Inflammatory macrophage (primary cell): Measurements from ENCODE around the gene NLRP5.
A peak's percentile ranks its signal among the peaks of the same experiment; 100 is the strongest.
"Not testable (repeated sequence)": the region's sequence is repeated elsewhere in the genome, so short reads cannot be mapped to it uniquely, and the experiment has no call there.

Experiments
- DNase-seq, 2 donors: peaks; one replicate each; pipeline ENCODE4 v3.0.0-alpha.2; 2020 to 2022
- total RNA-seq, 18 experiments: gene quantifications; one replicate each; lab custom pipeline; 2026; ENCODE audit warnings: mixed read lengths in 6 of 18, inconsistent platforms in 2 of 18; lab: John Stamatoyannopoulos, UW

NLRP5 gene
- 0 to 0.13 (median 0) reads per million in 18 experiments for total RNA-seq

GRCh38 chr19:55986487-55986886 is at the start of gene NLRP5:
TSS of gene NLRP5 (plus strand) at chr19:55986775.
- DNase-seq, result no peak

GRCh38 chr19:55939206-55939605 is 47.4 kb upstream of the NLRP5 start:
- no peak for DNase-seq

GRCh38 chr19:55940306-55940705 is 46.3 kb upstream of the NLRP5 start:
- DNase-seq, result no peak

GRCh38 chr19:55947532-55947931 is 39.0 kb upstream of the NLRP5 start, which contains the start of gene NLRP8:
TSS of gene NLRP8 (plus strand) at chr19:55947832.
- no peak for DNase-seq

- DNase-seq, result not testable (repeated sequence)
Observed at GRCh38 chr19:55950566-55950965, 36.0 kb upstream of the NLRP5 start.

- no peak for DNase-seq
Observed at GRCh38 chr19:55956431-55956830, 30.1 kb upstream of the NLRP5 start.

GRCh38 chr19:55958356-55958755 is 28.2 kb upstream of the NLRP5 start:
- DNase-seq, result no peak

GRCh38 chr19:55959996-55960675 is 26.4 kb upstream of the NLRP5 start:
- no peak for DNase-seq

GRCh38 chr19:55962186-55962585 is 24.4 kb upstream of the NLRP5 start:
- no peak for DNase-seq

GRCh38 chr19:55973982-55974381 is 12.6 kb upstream of the NLRP5 start:
- DNase-seq, result no peak

- no peak for DNase-seq
Observed at GRCh38 chr19:55980415-55980814, 6.2 kb upstream of the NLRP5 start.

GRCh38 chr19:55985254-55985653 is 1.3 kb upstream of the NLRP5 start:
- no peak for DNase-seq

- DNase-seq, result no peak
Observed at GRCh38 chr19:55990831-55991230, 4.3 kb downstream of the NLRP5 start.

- no peak for DNase-seq
Observed at GRCh38 chr19:55993492-55993891, 6.9 kb downstream of the NLRP5 start.

GRCh38 chr19:56014765-56015164 is 28.2 kb downstream of the NLRP5 start:
- DNase-seq, result no peak

GRCh38 chr19:56015756-56016155 is 29.2 kb downstream of the NLRP5 start:
- no peak for DNase-seq

- DNase-seq, result not testable (repeated sequence)
Observed at GRCh38 chr19:56019325-56019724, 32.8 kb downstream of the NLRP5 start.

GRCh38 chr19:56020355-56020975 is 33.9 kb downstream of the NLRP5 start:
- DNase-seq, result not testable (repeated sequence)

GRCh38 chr19:56026769-56027168 is 40.2 kb downstream of the NLRP5 start:
- no peak for DNase-seq

- no peak for DNase-seq
Observed at GRCh38 chr19:56053596-56053995, 67.0 kb downstream of the NLRP5 start.

GRCh38 chr19:56066152-56067023 is 79.8 kb downstream of the NLRP5 start:
- peak; percentile 22 to 46 for DNase-seq

GRCh38 chr19:56069642-56070041 is 83.1 kb downstream of the NLRP5 start:
- no peak for DNase-seq

- no peak for DNase-seq
Observed at GRCh38 chr19:56071151-56071550, 84.6 kb downstream of the NLRP5 start.
